ENCODE data around the gene ARID5A. TPM values are rescaled to one million over a fixed set of nuclear protein-coding genes. Genes with fewer than 3 reads are reported as not detected.
A peak's percentile ranks its signal among the peaks of the same experiment; 100 is the strongest.

Gene ARID5A
- total and polyA plus RNA-seq, 5 donors = 13.0 to 31.8 (median 21.6) TPM

GRCh38 chr2:96542357-96542977 lies 5.9 kb downstream of the ARID5A start:
- Histone ChIP-seq H3K9me3 (ENCODE audit: control insufficient read depth, low read length) (no peaks in the 10 kb centered on the region), H3K4me1 (ENCODE audit: control insufficient read depth, insufficient read depth, low read length) (peaks cover 5% of the 10 kb centered on the region), H3K27ac (ENCODE audit: low read length) (no peak overlapping the region), H3K4me3 (ENCODE audit: low read length) (no peak overlapping the region), H3K27me3 (ENCODE audit: control insufficient read depth, insufficient read depth) (no peaks in the 10 kb centered on the region)
- no peak for ATAC-seq
- WGBS = 92% methylated on average over 8 of the region's 8 CpGs
- no peak for DNase-seq
- intact Hi-C loops (cut with DNase I) = no loop called here

GRCh38 chr2:96546321-96546720 lies 9.8 kb downstream of the ARID5A start:
- Histone ChIP-seq H3K4me3 (ENCODE audit: low read length) (no peak overlapping the region), H3K27ac (ENCODE audit: low read length) (no peak overlapping the region), H3K9me3 (ENCODE audit: control insufficient read depth, low read length) (no peaks in the 10 kb centered on the region), H3K27me3 (ENCODE audit: control insufficient read depth, insufficient read depth) (no peaks in the 10 kb centered on the region), H3K4me1 (ENCODE audit: control insufficient read depth, insufficient read depth, low read length) (no peaks in the 10 kb centered on the region)
- no peak for ATAC-seq
- DNase-seq = peak in 1 of 3 donors; percentile 32
- intact Hi-C loops (cut with DNase I) = no loop called here
- WGBS = 90% methylated on average over 5 of the region's 5 CpGs

GRCh38 chr2:96546797-96547196 lies 10.2 kb downstream of the ARID5A start:
- DNase-seq (no peak), ATAC-seq (no peak)
- no peaks in the 10 kb centered on the region for H3K27me3 ChIP-seq (ENCODE audit: control insufficient read depth, insufficient read depth)
- no peaks in the 10 kb centered on the region for H3K9me3 ChIP-seq (ENCODE audit: control insufficient read depth, low read length)
- H3K4me1 ChIP-seq (ENCODE audit: control insufficient read depth, insufficient read depth, low read length) = no peaks in the 10 kb centered on the region
- WGBS = 82% methylated on average over 8 of the region's 8 CpGs
- H3K27ac ChIP-seq (ENCODE audit: low read length) = no peak overlapping the region
- H3K4me3 ChIP-seq (ENCODE audit: low read length) = no peak overlapping the region
- intact Hi-C loops (cut with DNase I) = no loop called here

- intact Hi-C loops (cut with DNase I) = no loop called here
- 92% methylated on average over 7 of the region's 7 CpGs for WGBS
- no peak overlapping the region for H3K4me3 ChIP-seq (ENCODE audit: low read length)
These were observed 10.7 kb downstream of the ARID5A start for GRCh38 chr2:96547203-96547641.

GRCh38 chr2:96547731-96548171 lies 11.2 kb downstream of the ARID5A start:
- DNase-seq = no peak
- Histone ChIP-seq H3K27ac (ENCODE audit: low read length) (no peak overlapping the region), H3K4me3 (ENCODE audit: low read length) (no peak overlapping the region), H3K27me3 (ENCODE audit: control insufficient read depth, insufficient read depth) (no peaks in the 10 kb centered on the region), H3K4me1 (ENCODE audit: control insufficient read depth, insufficient read depth, low read length) (no peaks in the 10 kb centered on the region), H3K9me3 (ENCODE audit: control insufficient read depth, low read length) (no peaks in the 10 kb centered on the region)
- no peak for ATAC-seq
- WGBS = 70% methylated on average over 6 of the region's 6 CpGs
- intact Hi-C loops (cut with DNase I) = no loop called here

More at GRCh38 chr2:96547203-96547641, 10.7 kb downstream of the ARID5A start:
- Histone ChIP-seq H3K9me3 (ENCODE audit: control insufficient read depth, low read length) (no peaks in the 10 kb centered on the region), H3K27ac (ENCODE audit: low read length) (no peak overlapping the region), H3K4me1 (ENCODE audit: control insufficient read depth, insufficient read depth, low read length) (no peaks in the 10 kb centered on the region), H3K27me3 (ENCODE audit: control insufficient read depth, insufficient read depth) (no peaks in the 10 kb centered on the region)
- DNase-seq = no peak
- ATAC-seq = no peak

- H3K9me3 ChIP-seq (ENCODE audit: control insufficient read depth, low read length) = no peaks in the 10 kb centered on the region
- ATAC-seq (no peak), DNase-seq (no peak)
- H3K4me1 ChIP-seq (ENCODE audit: control insufficient read depth, insufficient read depth, low read length) = no peaks in the 10 kb centered on the region
- no peaks in the 10 kb centered on the region for H3K27me3 ChIP-seq (ENCODE audit: control insufficient read depth, insufficient read depth)
- intact Hi-C loops (cut with DNase I) = no loop called here
- no peak overlapping the region for H3K4me3 ChIP-seq (ENCODE audit: low read length)
- H3K27ac ChIP-seq (ENCODE audit: low read length) = no peak overlapping the region
- 85% methylated on average over 24 of the region's 24 CpGs for WGBS
These were observed 12.3 kb downstream of the ARID5A start for GRCh38 chr2:96548558-96549465.

- H3K27ac ChIP-seq (ENCODE audit: low read length) = no peak overlapping the region
- 88% methylated on average over 4 of the region's 4 CpGs for WGBS
- intact Hi-C loops (cut with DNase I) = no loop called here
- no peak for DNase-seq
- no peak for ATAC-seq
- no peaks in the 10 kb centered on the region for H3K9me3 ChIP-seq (ENCODE audit: control insufficient read depth, low read length)
- H3K4me3 ChIP-seq (ENCODE audit: low read length) = no peak overlapping the region
- H3K4me1 ChIP-seq (ENCODE audit: control insufficient read depth, insufficient read depth, low read length) = no peaks in the 10 kb centered on the region
- H3K27me3 ChIP-seq (ENCODE audit: control insufficient read depth, insufficient read depth) = no peaks in the 10 kb centered on the region
These were observed 12.9 kb downstream of the ARID5A start for GRCh38 chr2:96549466-96549785.

- H3K4me1 ChIP-seq (ENCODE audit: control insufficient read depth, insufficient read depth, low read length) = no peaks in the 10 kb centered on the region
- H3K4me3 ChIP-seq (ENCODE audit: low read length) = no peak overlapping the region
- WGBS = 77% methylated on average over 61 of the region's 61 CpGs
- ATAC-seq (no peak), DNase-seq (peak in 1 of 3 donors; percentile 68)
- H3K27me3 ChIP-seq (ENCODE audit: control insufficient read depth, insufficient read depth) = no peaks in the 10 kb centered on the region
- intact Hi-C loops (cut with DNase I) = no loop called here
- no peaks in the 10 kb centered on the region for H3K9me3 ChIP-seq (ENCODE audit: control insufficient read depth, low read length)
- H3K27ac ChIP-seq (ENCODE audit: low read length) = no peak overlapping the region
These were observed 13.6 kb downstream of the ARID5A start for GRCh38 chr2:96549967-96550786.

- WGBS = 91% methylated on average over 14 of the region's 14 CpGs
- Histone ChIP-seq H3K27me3 (ENCODE audit: control insufficient read depth, insufficient read depth) (no peaks in the 10 kb centered on the region), H3K9me3 (ENCODE audit: control insufficient read depth, low read length) (no peaks in the 10 kb centered on the region), H3K27ac (ENCODE audit: low read length) (no peak overlapping the region), H3K4me1 (ENCODE audit: control insufficient read depth, insufficient read depth, low read length) (no peaks in the 10 kb centered on the region), H3K4me3 (ENCODE audit: low read length) (no peak overlapping the region)
- intact Hi-C loops (cut with DNase I) = no loop called here
- DNase-seq (no peak), ATAC-seq (no peak)
These were observed 14.4 kb downstream of the ARID5A start for GRCh38 chr2:96550787-96551604.

GRCh38 chr2:96551605-96552314 lies 15.2 kb downstream of the ARID5A start:
- Histone ChIP-seq H3K4me1 (ENCODE audit: control insufficient read depth, insufficient read depth, low read length) (no peaks in the 10 kb centered on the region), H3K4me3 (ENCODE audit: low read length) (no peak overlapping the region), H3K9me3 (ENCODE audit: control insufficient read depth, low read length) (no peaks in the 10 kb centered on the region), H3K27me3 (ENCODE audit: control insufficient read depth, insufficient read depth) (no peaks in the 10 kb centered on the region), H3K27ac (ENCODE audit: low read length) (no peak overlapping the region)
- DNase-seq (no peak), ATAC-seq (no peak)
- intact Hi-C loops (cut with DNase I) = no loop called here
- 92% methylated on average over 25 of the region's 25 CpGs for WGBS
